ENCODE measurements around the gene KNOP1. TPM values are rescaled to one million over a fixed set of nuclear protein-coding genes. Genes with fewer than 3 reads are reported as not detected.
A peak's percentile ranks its signal among the peaks of the same experiment; 100 is the strongest.

The KNOP1 gene
- total RNA-seq, 2 experiments from 2014 or later, result 27.8 to 28.6 TPM

DNA sequence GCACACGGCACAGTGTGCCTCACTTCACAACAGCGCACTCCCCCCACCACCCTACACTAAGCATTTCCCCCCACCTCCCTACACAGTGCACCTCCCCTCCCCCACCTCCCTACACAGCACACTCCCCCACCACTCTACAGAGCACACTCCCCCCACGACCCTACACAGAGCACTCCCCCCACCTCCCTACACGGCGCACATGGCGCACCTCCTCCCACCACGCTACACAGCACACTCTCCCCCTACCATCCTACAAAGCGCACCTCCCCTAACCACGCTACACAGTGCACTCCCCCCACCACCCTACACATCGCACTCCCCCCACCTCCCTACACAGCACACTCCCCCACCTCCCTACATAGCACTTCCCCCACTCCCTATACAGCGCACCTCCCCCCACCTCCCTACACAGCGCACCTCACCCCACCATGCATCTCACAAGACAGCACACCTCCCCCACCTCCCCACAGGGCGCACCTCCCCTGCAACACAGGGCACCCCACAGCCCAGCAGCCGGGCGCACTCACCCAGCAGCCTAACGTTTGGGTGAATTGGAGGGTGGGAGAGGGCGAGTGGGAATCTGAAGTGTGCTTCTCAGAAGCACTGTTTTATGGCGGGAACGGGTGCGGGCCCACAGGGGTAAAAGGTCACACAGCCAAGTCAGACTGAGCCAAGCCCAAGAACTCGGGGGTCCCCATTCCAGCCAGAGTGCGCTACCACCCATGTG lies 10.3 kb downstream of the KNOP1 start:
- peaks cover 6% of the 10 kb centered on the region for H3K4me1 Mint-ChIP-seq (ENCODE audit: low read depth)
- no peak overlapping the region for H3K4me3 Mint-ChIP-seq
- TF ChIP-seq, protein P1, sequence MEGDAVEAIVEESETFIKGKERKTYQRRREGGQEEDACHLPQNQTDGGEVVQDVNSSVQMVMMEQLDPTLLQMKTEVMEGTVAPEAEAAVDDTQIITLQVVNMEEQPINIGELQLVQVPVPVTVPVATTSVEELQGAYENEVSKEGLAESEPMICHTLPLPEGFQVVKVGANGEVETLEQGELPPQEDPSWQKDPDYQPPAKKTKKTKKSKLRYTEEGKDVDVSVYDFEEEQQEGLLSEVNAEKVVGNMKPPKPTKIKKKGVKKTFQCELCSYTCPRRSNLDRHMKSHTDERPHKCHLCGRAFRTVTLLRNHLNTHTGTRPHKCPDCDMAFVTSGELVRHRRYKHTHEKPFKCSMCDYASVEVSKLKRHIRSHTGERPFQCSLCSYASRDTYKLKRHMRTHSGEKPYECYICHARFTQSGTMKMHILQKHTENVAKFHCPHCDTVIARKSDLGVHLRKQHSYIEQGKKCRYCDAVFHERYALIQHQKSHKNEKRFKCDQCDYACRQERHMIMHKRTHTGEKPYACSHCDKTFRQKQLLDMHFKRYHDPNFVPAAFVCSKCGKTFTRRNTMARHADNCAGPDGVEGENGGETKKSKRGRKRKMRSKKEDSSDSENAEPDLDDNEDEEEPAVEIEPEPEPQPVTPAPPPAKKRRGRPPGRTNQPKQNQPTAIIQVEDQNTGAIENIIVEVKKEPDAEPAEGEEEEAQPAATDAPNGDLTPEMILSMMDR (IDR thresholded peaks at IDR 0.05), result no peak
- CTCF ChIA-PET, result no interaction called here
- POLR2A ChIA-PET, result no interaction called here
- no peaks in the 10 kb centered on the region for H3K9me3 Mint-ChIP-seq
- DNase-seq (no peak), ATAC-seq (no peak)
- peaks cover 57% of the 10 kb centered on the region for H3K36me3 Mint-ChIP-seq (ENCODE audit: low read depth)
- no peak overlapping the region for H3K27ac Mint-ChIP-seq
- intact Hi-C loops (cut with micrococcal nuclease), result no loop called here
- no peaks in the 10 kb centered on the region for H3K27me3 Mint-ChIP-seq

DNA sequence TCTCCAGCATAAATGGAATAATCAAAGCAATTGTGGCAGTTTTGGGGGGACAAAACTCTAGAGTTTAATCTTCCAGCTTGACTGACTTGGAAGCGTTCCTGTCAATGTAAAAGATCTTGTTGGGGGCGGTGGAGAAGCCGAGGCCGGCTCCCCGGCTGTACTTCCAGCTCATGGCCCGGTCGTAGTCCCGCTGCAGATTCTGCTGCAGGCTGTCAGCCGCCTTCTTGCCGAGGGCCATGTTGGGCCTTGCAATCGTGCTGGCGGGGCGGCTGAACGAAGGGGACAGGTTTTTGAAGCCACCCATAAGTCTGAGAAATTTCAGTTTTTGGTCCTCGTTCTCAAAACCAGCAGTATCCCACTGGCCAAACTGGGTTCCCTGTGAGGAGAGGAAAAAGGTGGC lies 11.2 kb downstream of the KNOP1 start:
- TF ChIP-seq, protein P1 (IDR thresholded peaks at IDR 0.05), result no peak
- Mint-ChIP-seq H3K36me3 (ENCODE audit: low read depth) (peaks cover 60% of the 10 kb centered on the region), H3K27ac (no peak overlapping the region), H3K4me3 (no peak overlapping the region), H3K4me1 (ENCODE audit: low read depth) (peaks cover 6% of the 10 kb centered on the region), H3K27me3 (no peaks in the 10 kb centered on the region), H3K9me3 (no peaks in the 10 kb centered on the region)
- ATAC-seq (no peak), DNase-seq (no peak)
- ChIA-PET CTCF (no interaction called here), POLR2A (interaction anchor here (1.2 kb wide), 1 partner anchor 10 kb away, joined by 3 read pairs; no protein-coding TSS in a partner anchor)
- intact Hi-C loops (cut with micrococcal nuclease), result no loop called here

DNA sequence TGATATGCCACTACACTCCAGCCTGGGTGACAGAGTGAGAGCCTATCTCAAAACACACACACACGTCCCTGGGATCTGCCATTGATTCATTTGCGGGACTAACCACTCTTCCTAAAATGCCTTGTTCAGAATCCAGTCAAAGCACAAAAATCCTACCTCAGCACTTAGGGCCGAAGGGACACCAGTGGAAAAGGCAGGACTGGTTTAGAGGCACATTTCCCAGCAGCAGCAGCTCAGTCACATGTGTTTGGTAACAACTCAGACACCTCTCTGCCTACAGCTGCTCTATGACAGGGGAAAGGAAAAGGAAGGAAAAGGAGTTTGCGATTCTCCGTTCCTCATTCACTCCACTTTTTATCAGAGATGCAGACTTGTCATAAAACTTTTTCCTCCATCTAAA lies 12.2 kb downstream of the KNOP1 start:
- no peaks in the 10 kb centered on the region for H3K9me3 Mint-ChIP-seq
- CTCF ChIA-PET, result interaction anchor here (1.3 kb wide), 1 partner anchor 181 kb away, joined by 3 read pairs; no protein-coding TSS in a partner anchor
- H3K27ac Mint-ChIP-seq, result peak overlapping the region; percentile 9

DNA sequence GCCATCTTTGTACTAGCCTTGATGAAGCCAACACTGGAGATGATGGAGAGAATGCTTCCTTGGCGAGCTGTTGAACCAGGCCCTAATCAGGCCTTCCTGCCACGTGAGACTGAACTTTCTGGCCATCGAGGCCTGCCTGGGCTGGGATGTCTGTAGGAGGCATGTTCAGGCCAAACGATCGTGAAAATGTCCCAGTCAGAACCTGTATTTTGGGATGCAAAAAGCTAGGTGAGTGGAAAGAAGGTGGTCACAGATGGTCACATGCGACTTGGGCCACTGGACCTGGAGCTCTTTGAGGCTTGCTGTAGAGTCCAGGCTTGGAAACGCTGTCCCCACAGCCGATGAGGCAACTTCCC lies 12.9 kb downstream of the KNOP1 start:
- TF ChIP-seq, protein P1 (IDR thresholded peaks at IDR 0.05), result no peak
- DNase-seq (no peak), ATAC-seq (no peak)
- H3K36me3 Mint-ChIP-seq (ENCODE audit: low read depth), result peaks cover 70% of the 10 kb centered on the region
- ChIA-PET POLR2A (interaction anchor here (1.4 kb wide), 1 partner anchor 9 kb away, joined by 4 read pairs; no protein-coding TSS in a partner anchor), CTCF (interaction anchor here (1.3 kb wide), 1 partner anchor 181 kb away, joined by 3 read pairs; no protein-coding TSS in a partner anchor)
- intact Hi-C loops (cut with micrococcal nuclease), result no loop called here
- H3K27ac Mint-ChIP-seq, result peak overlapping the region; percentile 20
- H3K4me1 Mint-ChIP-seq (ENCODE audit: low read depth), result peaks cover 6% of the 10 kb centered on the region
- no peaks in the 10 kb centered on the region for H3K9me3 Mint-ChIP-seq
- no peaks in the 10 kb centered on the region for H3K27me3 Mint-ChIP-seq
- H3K4me3 Mint-ChIP-seq, result no peak overlapping the region

More for the DNA sequence above, 12.2 kb downstream of the KNOP1 start:
- no peak for ATAC-seq
- POLR2A ChIA-PET, result interaction anchor here (1.2 to 1.4 kb wide), 2 partner anchors 10 to 11 kb away, joined by 3 to 4 read pairs; no protein-coding TSS in a partner anchor
- H3K4me1 Mint-ChIP-seq (ENCODE audit: low read depth), result peaks cover 6% of the 10 kb centered on the region
- no peak for DNase-seq
- H3K27me3 Mint-ChIP-seq, result no peaks in the 10 kb centered on the region
- no peak overlapping the region for H3K4me3 Mint-ChIP-seq
- intact Hi-C loops (cut with micrococcal nuclease), result no loop called here
- H3K36me3 Mint-ChIP-seq (ENCODE audit: low read depth), result peaks cover 63% of the 10 kb centered on the region
- TF ChIP-seq, protein P1 (IDR thresholded peaks at IDR 0.05), result no peak
